ENCODE results near the gene HABP2.

Gene HABP2

GRCh38 chr10:113605268-113605978, 52.6 kb downstream of the HABP2 start:
- no peak overlapping the region for H3K4me3 ChIP-seq (ENCODE audit: low read depth in 1 of 2, low read length in 2 of 2)
- no peaks in the 10 kb centered on the region for H3K36me3 ChIP-seq (ENCODE audit: insufficient read depth, low read length)
- H3K27ac ChIP-seq (ENCODE audit: low read length): no peak overlapping the region
- no peak overlapping the region for H3K9ac ChIP-seq (ENCODE audit: low read depth, low read length)
- ATAC-seq (ENCODE audit: insufficient read depth, low read depth): no peak
- no peaks in the 10 kb centered on the region for H3K27me3 ChIP-seq (ENCODE audit: insufficient read depth, low read length, poor library complexity)
- no peaks in the 10 kb centered on the region for H3K4me1 ChIP-seq (ENCODE audit: insufficient read depth, low read length)
- H3K79me2 ChIP-seq (ENCODE audit: insufficient read depth, low read length): no peaks in the 10 kb centered on the region
- no peak overlapping the region for H3K4me2 ChIP-seq (ENCODE audit: insufficient read depth, low read length)
- TF ChIP-seq, protein P1, sequence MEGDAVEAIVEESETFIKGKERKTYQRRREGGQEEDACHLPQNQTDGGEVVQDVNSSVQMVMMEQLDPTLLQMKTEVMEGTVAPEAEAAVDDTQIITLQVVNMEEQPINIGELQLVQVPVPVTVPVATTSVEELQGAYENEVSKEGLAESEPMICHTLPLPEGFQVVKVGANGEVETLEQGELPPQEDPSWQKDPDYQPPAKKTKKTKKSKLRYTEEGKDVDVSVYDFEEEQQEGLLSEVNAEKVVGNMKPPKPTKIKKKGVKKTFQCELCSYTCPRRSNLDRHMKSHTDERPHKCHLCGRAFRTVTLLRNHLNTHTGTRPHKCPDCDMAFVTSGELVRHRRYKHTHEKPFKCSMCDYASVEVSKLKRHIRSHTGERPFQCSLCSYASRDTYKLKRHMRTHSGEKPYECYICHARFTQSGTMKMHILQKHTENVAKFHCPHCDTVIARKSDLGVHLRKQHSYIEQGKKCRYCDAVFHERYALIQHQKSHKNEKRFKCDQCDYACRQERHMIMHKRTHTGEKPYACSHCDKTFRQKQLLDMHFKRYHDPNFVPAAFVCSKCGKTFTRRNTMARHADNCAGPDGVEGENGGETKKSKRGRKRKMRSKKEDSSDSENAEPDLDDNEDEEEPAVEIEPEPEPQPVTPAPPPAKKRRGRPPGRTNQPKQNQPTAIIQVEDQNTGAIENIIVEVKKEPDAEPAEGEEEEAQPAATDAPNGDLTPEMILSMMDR (IDR thresholded peaks at IDR 0.05; ENCODE audit: borderline replicate concordance, extremely low read depth, low read length, poor library complexity, severe bottlenecking): no peak
- no peak for TF ChIP-seq EZH2 (IDR thresholded peaks at IDR 0.05; ENCODE audit: borderline replicate concordance, low read depth, low read length, severe bottlenecking)
- no peaks in the 10 kb centered on the region for H4K20me1 ChIP-seq (ENCODE audit: insufficient read depth, low read length)
- no peaks in the 10 kb centered on the region for H3K9me3 ChIP-seq (ENCODE audit: insufficient read depth, low read length, severe bottlenecking)
- DNase-seq: no peak
- no peak overlapping the region for H2AFZ ChIP-seq (ENCODE audit: low read depth, low read length)

GRCh38 chr10:113609704-113610108, 56.9 kb downstream of the HABP2 start:
- Histone ChIP-seq H3K36me3 (ENCODE audit: insufficient read depth, low read length) (no peaks in the 10 kb centered on the region), H2AFZ (ENCODE audit: low read depth, low read length) (no peak overlapping the region), H3K9me3 (ENCODE audit: insufficient read depth, low read length, severe bottlenecking) (no peaks in the 10 kb centered on the region), H3K27me3 (ENCODE audit: insufficient read depth, low read length, poor library complexity) (peaks cover 1% of the 10 kb centered on the region), H3K4me1 (ENCODE audit: insufficient read depth, low read length) (no peaks in the 10 kb centered on the region), H4K20me1 (ENCODE audit: insufficient read depth, low read length) (no peaks in the 10 kb centered on the region), H3K79me2 (ENCODE audit: insufficient read depth, low read length) (no peaks in the 10 kb centered on the region), H3K9ac (ENCODE audit: low read depth, low read length) (no peak overlapping the region), H3K4me2 (ENCODE audit: insufficient read depth, low read length) (no peak overlapping the region), H3K4me3 (ENCODE audit: low read depth in 1 of 2, low read length in 2 of 2) (no peak overlapping the region), H3K27ac (ENCODE audit: low read length) (no peak overlapping the region)
- ATAC-seq (ENCODE audit: insufficient read depth, low read depth) (no peak), DNase-seq (no peak)
- TF ChIP-seq, protein P1 (IDR thresholded peaks at IDR 0.05; ENCODE audit: borderline replicate concordance, extremely low read depth, low read length, poor library complexity, severe bottlenecking): no peak
- TF ChIP-seq EZH2 (IDR thresholded peaks at IDR 0.05; ENCODE audit: borderline replicate concordance, low read depth, low read length, severe bottlenecking): no peak

DNA sequence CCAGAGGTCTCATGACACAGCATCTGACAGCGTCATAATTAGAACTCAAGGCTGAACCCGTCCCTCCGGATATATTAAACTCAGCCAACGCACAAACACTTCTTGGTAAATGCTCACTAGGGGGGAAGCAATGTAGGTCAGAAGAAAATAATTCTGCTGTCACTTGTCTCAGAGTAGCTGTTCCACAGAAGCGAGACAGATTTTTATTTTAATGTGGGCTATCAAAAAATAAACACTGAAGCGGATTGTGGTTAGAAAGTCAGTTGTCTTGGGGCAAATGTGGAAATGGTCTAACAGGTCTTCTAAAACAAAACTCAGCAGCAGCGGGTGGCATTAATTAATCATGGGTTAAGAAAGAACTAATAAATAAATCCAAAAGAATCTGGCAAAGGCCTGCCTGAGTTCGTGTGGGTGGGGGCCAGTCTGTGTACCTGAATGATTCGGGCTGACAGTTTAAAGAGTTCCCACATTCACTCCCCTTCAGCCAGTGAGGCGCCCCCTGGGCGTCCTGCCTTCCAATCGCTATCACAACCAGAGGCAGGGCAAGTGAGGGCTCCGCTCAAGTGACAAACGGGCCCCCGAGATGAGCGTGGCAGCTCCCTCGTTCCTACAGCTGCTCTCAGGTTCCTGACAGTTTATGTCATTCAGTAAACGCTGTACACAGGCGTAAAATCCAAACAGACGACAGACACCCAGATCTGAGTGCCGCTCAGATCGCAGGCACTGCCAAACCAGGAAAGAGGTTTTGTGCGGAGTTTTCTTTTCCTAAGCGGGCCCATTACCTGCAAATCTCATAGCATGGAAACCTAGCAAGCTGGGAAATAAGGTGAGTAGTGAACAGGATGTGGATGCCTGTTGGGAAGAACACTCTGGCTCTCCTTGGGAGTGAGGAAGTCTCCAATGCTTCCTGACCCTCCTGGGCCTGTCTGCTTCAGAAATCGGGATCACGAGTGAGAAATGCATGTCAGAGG, 58.1 kb downstream of the HABP2 start:
- DNase-seq (no peak), ATAC-seq (ENCODE audit: insufficient read depth, low read depth) (no peak)
- H3K4me1 ChIP-seq (ENCODE audit: insufficient read depth, low read length): no peaks in the 10 kb centered on the region
- H3K4me2 ChIP-seq (ENCODE audit: insufficient read depth, low read length): no peak overlapping the region
- no peak overlapping the region for H2AFZ ChIP-seq (ENCODE audit: low read depth, low read length)
- no peaks in the 10 kb centered on the region for H4K20me1 ChIP-seq (ENCODE audit: insufficient read depth, low read length)
- peaks cover 2% of the 10 kb centered on the region for H3K27me3 ChIP-seq (ENCODE audit: insufficient read depth, low read length, poor library complexity)
- H3K9ac ChIP-seq (ENCODE audit: low read depth, low read length): no peak overlapping the region
- no peaks in the 10 kb centered on the region for H3K9me3 ChIP-seq (ENCODE audit: insufficient read depth, low read length, severe bottlenecking)
- H3K79me2 ChIP-seq (ENCODE audit: insufficient read depth, low read length): no peaks in the 10 kb centered on the region
- H3K4me3 ChIP-seq (ENCODE audit: low read depth in 1 of 2, low read length in 2 of 2): no peak overlapping the region
- no peak for TF ChIP-seq EZH2 (IDR thresholded peaks at IDR 0.05; ENCODE audit: borderline replicate concordance, low read depth, low read length, severe bottlenecking)
- TF ChIP-seq, protein P1 (IDR thresholded peaks at IDR 0.05; ENCODE audit: borderline replicate concordance, extremely low read depth, low read length, poor library complexity, severe bottlenecking): no peak
- no peaks in the 10 kb centered on the region for H3K36me3 ChIP-seq (ENCODE audit: insufficient read depth, low read length)
- H3K27ac ChIP-seq (ENCODE audit: low read length): no peak overlapping the region

Measured in DND-41 (cell line).